Spleen (tissue), 7 donors: Measurements from ENCODE around the gene AQP5.

Experiments
- POLR2A ChIP-seq, 3 donors: fragments of 450-650 bp; IDR thresholded peaks; one replicate each; pipeline ENCODE4 v1.5.1; 2017; ENCODE audit warnings: antibody characterized with exemption in 3 of 3, mild to moderate bottlenecking in 1 of 3
- POLR2AphosphoS5 ChIP-seq, 3 donors: sonication (generic); formaldehyde crosslinking; IDR thresholded peaks; one replicate each; pipeline ENCODE4 v1.5.1; 2017; ENCODE audit warnings: antibody characterized with exemption in 3 of 3
- TF ChIP-seq, protein P1 (sequence below), 11 experiments: fragments of 200-600 bp in 7 of 11; fragments of 450-650 bp in 4 of 11; sonication (generic) in 4 of 11; IDR thresholded peaks in 8 of 11; conservative IDR thresholded peaks in 3 of 11; 1 replicate in 7 of 11; 2 replicates in 4 of 11; pipeline versions ENCODE4 v1.4.0 to v1.8.0; 2016 to 2021; ENCODE audit warnings: antibody characterized with exemption in 11 of 11, inconsistent platforms in 4 of 11, mild to moderate bottlenecking in 1 of 11
- donor health status: DM: no; HTN: no; CAD: no; lungs with moderate emphysema.
- donor health status: DM: no; HTN: no; CAD: no.
- donor health status: DM: no; HTN: no; CAD: no.

DNA sequence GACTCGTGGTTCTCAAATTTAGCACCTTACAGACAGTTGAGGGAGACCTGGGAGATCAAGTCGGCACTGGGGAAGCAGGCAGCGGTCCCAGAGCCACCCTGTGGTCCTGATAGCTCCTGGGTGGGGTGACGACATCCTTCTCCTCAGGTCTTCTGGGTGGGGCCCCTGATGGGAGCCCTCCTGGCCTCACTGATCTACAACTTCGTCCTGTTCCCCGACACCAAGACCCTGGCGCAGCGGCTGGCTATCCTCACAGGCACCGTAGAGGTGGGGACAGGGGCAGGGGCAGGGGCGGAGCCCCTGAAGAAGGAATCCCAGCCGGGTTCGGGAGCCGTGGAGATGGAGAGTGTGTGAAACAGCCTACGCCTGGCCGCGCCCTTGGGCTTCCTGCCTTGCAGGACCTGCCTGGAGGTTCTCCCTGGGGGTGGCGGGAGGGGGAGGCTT is 13.7 kb downstream of the AQP5 start:
- TF ChIP-seq, protein P1, sequence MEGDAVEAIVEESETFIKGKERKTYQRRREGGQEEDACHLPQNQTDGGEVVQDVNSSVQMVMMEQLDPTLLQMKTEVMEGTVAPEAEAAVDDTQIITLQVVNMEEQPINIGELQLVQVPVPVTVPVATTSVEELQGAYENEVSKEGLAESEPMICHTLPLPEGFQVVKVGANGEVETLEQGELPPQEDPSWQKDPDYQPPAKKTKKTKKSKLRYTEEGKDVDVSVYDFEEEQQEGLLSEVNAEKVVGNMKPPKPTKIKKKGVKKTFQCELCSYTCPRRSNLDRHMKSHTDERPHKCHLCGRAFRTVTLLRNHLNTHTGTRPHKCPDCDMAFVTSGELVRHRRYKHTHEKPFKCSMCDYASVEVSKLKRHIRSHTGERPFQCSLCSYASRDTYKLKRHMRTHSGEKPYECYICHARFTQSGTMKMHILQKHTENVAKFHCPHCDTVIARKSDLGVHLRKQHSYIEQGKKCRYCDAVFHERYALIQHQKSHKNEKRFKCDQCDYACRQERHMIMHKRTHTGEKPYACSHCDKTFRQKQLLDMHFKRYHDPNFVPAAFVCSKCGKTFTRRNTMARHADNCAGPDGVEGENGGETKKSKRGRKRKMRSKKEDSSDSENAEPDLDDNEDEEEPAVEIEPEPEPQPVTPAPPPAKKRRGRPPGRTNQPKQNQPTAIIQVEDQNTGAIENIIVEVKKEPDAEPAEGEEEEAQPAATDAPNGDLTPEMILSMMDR (IDR thresholded peaks at IDR 0.05 in 8 of 11, conservative IDR thresholded peaks at IDR 0.05 in 3 of 11), result no peak
- TF ChIP-seq POLR2A (IDR thresholded peaks at IDR 0.05) (no peak), POLR2AphosphoS5 (IDR thresholded peaks at IDR 0.05) (no peak)
